Common myeloid progenitor, CD34-positive (primary cell): ENCODE results near the gene ATF2.

Experiments
- CTCF ChIA-PET: fragments of 350-600 bp; sonication (Branson Sonifier 250); formaldehyde crosslinking; loops from one replicate; lab custom pipeline; 2021; ENCODE audit warnings: antibody characterized with exemption; lab: Charles Lee
- POLR2A ChIA-PET: fragments of 350-600 bp; sonication (Branson Sonifier 250); formaldehyde crosslinking; loops from one replicate; lab custom pipeline; 2021; ENCODE audit warnings: antibody characterized with exemption; lab: Charles Lee
- DNase-seq, 3 donors: peaks; one replicate each; pipeline versions ENCODE4 v3.0.0 to v3.0.0-alpha.2; 2013
- H3K27ac ChIP-seq, 2 experiments: 1 replicate in 1 of 2; 2 replicates in 1 of 2; pipeline ENCODE4 v1.7.0; 2013; ENCODE audit warnings: inconsistent platforms in 2 of 2, low read length in 2 of 2, mild to moderate bottlenecking in 2 of 2, low read depth in 1 of 2, moderate library complexity in 1 of 2; ENCODE audit not compliant: severe bottlenecking in 2 of 2, insufficient read depth in 1 of 2, poor library complexity in 1 of 2
- H3K27me3 ChIP-seq, 5 experiments: replicated peaks in 2 of 5; 1 replicate in 3 of 5; 2 replicates in 2 of 5; pipeline versions ENCODE4 v1.6.1 to v1.7.0; 2013; ENCODE audit warnings: low read length in 4 of 5, mild to moderate bottlenecking in 2 of 5, moderate library complexity in 2 of 5, inconsistent platforms in 1 of 5; ENCODE audit not compliant: insufficient read depth in 5 of 5, control insufficient read depth in 4 of 5
- H3K36me3 ChIP-seq, 4 experiments: 1 replicate in 2 of 4; 2 replicates in 2 of 4; pipeline versions ENCODE4 v1.6.1 to v1.7.0; 2013; ENCODE audit warnings: low read length in 3 of 4, control low read depth in 1 of 4, mild to moderate bottlenecking in 1 of 4; ENCODE audit not compliant: control insufficient read depth in 4 of 4, insufficient read depth in 4 of 4
- H3K4me1 ChIP-seq, 4 experiments: 1 replicate in 3 of 4; 2 replicates in 1 of 4; pipeline versions ENCODE4 v1.6.1 to v1.7.1; 2013; ENCODE audit warnings: low read length in 3 of 4, mild to moderate bottlenecking in 3 of 4, control low read depth in 1 of 4, inconsistent platforms in 1 of 4, moderate library complexity in 1 of 4; ENCODE audit not compliant: control insufficient read depth in 4 of 4, insufficient read depth in 4 of 4; ENCODE audit errors: control extremely low read depth in 1 of 4
- H3K4me3 ChIP-seq, 7 experiments: 1 replicate in 4 of 7; 2 replicates in 3 of 7; pipeline versions ENCODE4 v1.5.1 to v1.7.0; 2013; ENCODE audit warnings: mild to moderate bottlenecking in 7 of 7, low read length in 6 of 7, moderate library complexity in 6 of 7, inconsistent platforms in 2 of 7, low read depth in 2 of 7, control low read depth in 1 of 7; ENCODE audit not compliant: insufficient read depth in 4 of 7, control insufficient read depth in 1 of 7; ENCODE audit errors: extremely low read depth in 1 of 7
- H3K9me3 ChIP-seq, 5 experiments: 1 replicate in 4 of 5; 2 replicates in 1 of 5; pipeline versions ENCODE4 v1.6.1 to v1.7.1; 2013; ENCODE audit warnings: low read length in 4 of 5, mild to moderate bottlenecking in 2 of 5, inconsistent platforms in 1 of 5, low read depth in 1 of 5, moderate library complexity in 1 of 5; ENCODE audit not compliant: control insufficient read depth in 4 of 5, insufficient read depth in 2 of 5; ENCODE audit errors: control extremely low read depth in 1 of 5
- WGBS: methylation state at CpG from one replicate; pipeline ENCODE4 v1.1.5; 2013; ENCODE audit not compliant: insufficient coverage; 5-methylcytosine and 5-hydroxymethylcytosine counted together

The ATF2 gene

DNA sequence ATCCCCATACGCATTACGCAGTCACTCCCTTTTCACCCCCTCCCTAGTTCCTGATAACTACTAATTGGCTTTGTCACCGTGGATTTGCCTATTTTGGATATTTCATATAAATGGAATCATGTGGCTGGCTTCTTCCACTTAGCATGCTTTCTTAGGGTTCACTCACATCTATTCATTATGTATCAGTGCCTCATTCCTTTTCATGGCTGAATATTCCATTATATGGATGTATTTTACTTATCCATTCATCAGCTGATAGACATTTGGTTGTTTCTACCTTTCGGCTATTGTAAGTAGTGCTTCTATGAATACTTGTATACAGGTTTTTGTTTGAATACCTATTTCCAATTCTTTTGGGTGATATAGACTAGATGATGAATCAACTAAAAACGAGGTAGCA, 8.6 kb upstream of the ATF2 start:
- ChIA-PET POLR2A (no interaction called here), CTCF (interaction anchor here (1.0 to 3.3 kb wide), 2 partner anchors 8 to 33 kb away, joined by 3 to 16 read pairs; partner anchors contain the start of gene ATF2)
- peaks cover 15 to 40% (median 30%) of the 10 kb centered on the region in 4 experiments for H3K36me3 ChIP-seq
- no peak overlapping the region for H3K27ac ChIP-seq
- 100% methylated on average over 2 of the region's 5 CpGs for WGBS
- peaks cover 3 to 14% (median 9%) of the 10 kb centered on the region in 4 experiments for H3K4me1 ChIP-seq
- no peaks in the 10 kb centered on the region for H3K27me3 ChIP-seq
- H3K4me3 ChIP-seq, result no peak overlapping the region
- H3K9me3 ChIP-seq, result no peaks in the 10 kb centered on the region
- no peak for DNase-seq

GRCh38 chr2:175175896-175176295, 7.9 kb upstream of the ATF2 start:
- POLR2A ChIA-PET, result no interaction called here

DNA sequence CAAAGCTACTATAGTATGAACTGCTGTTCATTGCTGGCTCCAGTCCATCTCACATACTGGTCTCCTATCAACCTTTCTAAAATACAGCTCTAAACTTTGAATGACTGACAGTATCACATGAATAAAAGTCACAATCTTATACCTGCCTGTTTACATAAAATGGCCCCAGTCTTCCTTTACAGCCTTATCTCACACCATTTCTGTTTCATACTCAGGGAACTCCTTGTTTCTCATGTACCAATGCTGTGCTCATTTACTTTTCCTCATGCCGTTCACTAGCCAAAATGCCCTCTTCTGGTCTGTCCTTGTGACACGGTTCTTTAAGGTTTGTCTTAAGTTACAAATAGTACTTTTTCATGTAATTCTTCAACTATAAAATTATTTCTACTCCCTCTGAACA, 7.3 kb upstream of the ATF2 start:
- H3K27me3 ChIP-seq, result no peaks in the 10 kb centered on the region
- no peak overlapping the region for H3K4me3 ChIP-seq
- no peak for DNase-seq
- CTCF ChIA-PET, result interaction anchor here (0.5 to 1.4 kb wide), 3 partner anchors 15 to 58 kb away, joined by 3 read pairs; no protein-coding TSS in a partner anchor
- no peaks in the 10 kb centered on the region for H3K9me3 ChIP-seq
- POLR2A ChIA-PET, result no interaction called here
- peaks cover 15 to 40% (median 30%) of the 10 kb centered on the region in 4 experiments for H3K36me3 ChIP-seq
- WGBS, result 100% methylated on average over 1 of the region's 2 CpGs
- H3K27ac ChIP-seq, result no peak overlapping the region
- peaks cover 2 to 15% (median 4%) of the 10 kb centered on the region in 4 experiments for H3K4me1 ChIP-seq

More at GRCh38 chr2:175175896-175176295, 7.9 kb upstream of the ATF2 start:
- WGBS, result no CpG with 5 or more reads among the region's 1 CpG
- Histone ChIP-seq H3K9me3 (no peaks in the 10 kb centered on the region), H3K4me1 (peaks cover 2 to 19% (median 7%) of the 10 kb centered on the region in 4 experiments), H3K27ac (no peak overlapping the region), H3K4me3 (no peak overlapping the region), H3K36me3 (peaks cover 15 to 40% (median 30%) of the 10 kb centered on the region in 4 experiments), H3K27me3 (no peaks in the 10 kb centered on the region)
- DNase-seq, result no peak
- CTCF ChIA-PET, result interaction anchor here (0.5 to 1.0 kb wide), 2 partner anchors 32 to 58 kb away, joined by 3 read pairs; no protein-coding TSS in a partner anchor

- ChIA-PET CTCF (interaction anchor here (0.9 to 1.5 kb wide), 2 partner anchors 10 to 64 kb away, joined by 3 to 4 read pairs; no protein-coding TSS in a partner anchor), POLR2A (no interaction called here)
- Histone ChIP-seq H3K27ac (no peak overlapping the region), H3K36me3 (peaks cover 3 to 8% (median 6%) of the 10 kb centered on the region in 4 experiments), H3K4me3 (no peak overlapping the region), H3K4me1 (peaks cover 9 to 28% (median 17%) of the 10 kb centered on the region in 4 experiments), H3K9me3 (no peaks in the 10 kb centered on the region), H3K27me3 (no peaks in the 10 kb centered on the region)
- DNase-seq, result peak in 2 of 3 donors; percentile 33 to 53
- WGBS, result 92% methylated on average over 2 of the region's 3 CpGs
These were observed 2.8 kb upstream of the ATF2 start for GRCh38 chr2:175170659-175171304.

GRCh38 chr2:175169191-175169590, 1.2 kb upstream of the ATF2 start:
- no peaks in the 10 kb centered on the region for H3K9me3 ChIP-seq
- peak in 2 of 3 donors; percentile 10 to 19 for DNase-seq
- ChIA-PET POLR2A (interaction anchor here (1.0 to 2.3 kb wide), 2 partner anchors 10 to 12 kb away, joined by 3 to 11 read pairs; partner anchors contain the start of gene ATP5MC3), CTCF (interaction anchor here (2.1 kb wide), 1 partner anchor 9 kb away, joined by 16 read pairs; no protein-coding TSS in a partner anchor)
- H3K27me3 ChIP-seq, result no peaks in the 10 kb centered on the region
- peak overlapping the region in 3 of 7 experiments; percentile 82 to 100 (median 100) for H3K4me3 ChIP-seq
- no CpG with 5 or more reads among the region's 3 CpGs for WGBS
- H3K36me3 ChIP-seq, result peaks cover 0 to 2% (median 0%) of the 10 kb centered on the region in 4 experiments
- peaks cover 9 to 28% (median 17%) of the 10 kb centered on the region in 4 experiments for H3K4me1 ChIP-seq
- peak overlapping the region in 1 of 2 experiments; percentile 99 for H3K27ac ChIP-seq

DNA sequence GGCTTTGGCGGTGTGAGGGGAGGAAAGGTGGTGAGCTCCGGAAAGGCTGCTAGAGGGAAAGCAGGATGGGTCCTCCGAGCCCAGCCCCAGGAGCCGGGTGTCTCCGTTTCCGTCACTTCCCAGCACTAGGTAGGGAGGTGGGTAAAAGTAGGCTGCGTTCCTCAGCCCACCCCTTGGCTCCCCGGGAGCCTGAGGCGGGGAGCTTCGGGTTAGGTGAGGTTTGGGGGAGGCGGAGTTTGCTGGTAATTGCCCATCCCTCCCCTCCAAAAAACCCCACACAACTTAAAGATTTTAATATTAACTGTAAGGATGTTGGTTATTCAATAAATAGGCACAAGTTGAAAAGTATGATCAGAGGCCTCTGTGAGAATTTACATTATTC, 552 bp upstream of the ATF2 start:
- no peaks in the 10 kb centered on the region for H3K27me3 ChIP-seq
- WGBS, result 0% methylated on average over 3 of the region's 11 CpGs
- DNase-seq, result no peak
- H3K4me3 ChIP-seq, result peak overlapping the region; percentile 42 to 100 (median 88)
- ChIA-PET POLR2A (interaction anchor here (0.5 to 2.3 kb wide), 5 partner anchors 9 to 1180 kb away, joined by 3 to 11 read pairs (median 4); partner anchors contain the start of gene ATP5MC3), CTCF (interaction anchor here (2.1 kb wide), 1 partner anchor 10 kb away, joined by 16 read pairs; no protein-coding TSS in a partner anchor)
- peaks cover 0 to 2% (median 0%) of the 10 kb centered on the region in 4 experiments for H3K36me3 ChIP-seq
- H3K9me3 ChIP-seq, result no peaks in the 10 kb centered on the region
- H3K27ac ChIP-seq, result peak overlapping the region; percentile 88 to 99
- peaks cover 9 to 28% (median 17%) of the 10 kb centered on the region in 4 experiments for H3K4me1 ChIP-seq
